Measurements from ENCODE around the gene BMF. TPM values are rescaled to one million over a fixed set of nuclear protein-coding genes. Genes with fewer than 3 reads are reported as not detected.
"Not testable (repeated sequence)": the region's sequence is repeated elsewhere in the genome, so short reads cannot be mapped to it uniquely, and the experiment has no call there.

The BMF gene
- total RNA-seq, 1 donor from 2014 or later, result 20.1 TPM

GRCh38 chr15:40087991-40088928 lies 20.4 kb downstream of the BMF start:
- DNase-seq, result no peak

DNA sequence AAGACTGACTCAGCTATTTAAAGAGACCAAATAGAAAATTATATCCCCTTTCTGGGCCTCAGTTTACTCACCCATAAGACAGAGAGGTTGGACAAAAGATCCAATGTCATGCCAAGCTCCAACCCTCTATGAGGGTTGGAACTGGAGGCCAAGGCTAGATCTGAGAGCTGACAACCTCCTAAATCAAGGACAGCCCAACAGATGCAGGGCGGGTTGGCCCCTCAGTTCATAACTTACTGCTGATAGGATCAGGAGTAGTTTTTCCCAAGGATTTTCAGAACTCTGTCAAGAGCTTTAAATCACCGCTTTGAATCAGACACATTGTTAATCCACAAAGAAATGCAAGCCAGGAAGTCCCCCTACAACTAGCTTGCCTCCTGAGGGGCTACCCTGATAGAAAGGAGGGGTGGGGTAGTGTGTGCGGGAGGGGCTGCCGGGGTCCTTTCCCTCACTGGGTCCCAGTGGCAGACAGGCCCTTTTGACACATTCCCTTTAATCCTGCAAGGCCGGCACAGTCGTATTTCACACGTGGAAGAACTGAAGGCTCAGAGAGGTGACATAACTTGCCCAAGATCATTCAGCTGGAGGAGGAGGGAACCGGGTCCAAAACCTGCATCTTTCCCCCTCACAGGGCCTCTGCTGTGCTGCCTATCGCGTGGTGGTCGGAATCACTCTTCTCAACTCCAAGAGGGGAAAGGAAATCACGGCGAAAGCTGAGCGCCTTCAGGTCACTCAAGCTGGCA lies 21.4 kb downstream of the BMF start:
- no peak for DNase-seq

DNA sequence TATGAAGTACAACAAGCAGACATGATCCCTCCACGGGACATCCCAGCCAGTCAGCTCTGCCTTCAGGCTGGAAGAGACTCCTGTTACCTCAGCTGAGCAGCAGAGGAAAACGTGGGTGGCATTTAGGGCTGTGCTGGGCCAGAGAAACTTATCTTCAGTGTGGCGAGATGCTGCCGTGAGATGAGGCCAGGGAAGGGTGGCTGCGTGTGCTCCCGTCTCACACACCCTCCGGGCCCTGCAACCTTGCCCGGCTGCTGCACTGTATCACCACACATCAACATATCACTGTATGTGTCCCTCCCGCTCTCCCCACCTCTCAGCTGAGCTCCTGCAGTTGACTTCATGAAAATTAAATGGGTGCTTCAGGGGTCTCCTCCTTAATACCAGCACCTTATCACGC lies 23.4 kb downstream of the BMF start:
- DNase-seq, result no peak

DNA sequence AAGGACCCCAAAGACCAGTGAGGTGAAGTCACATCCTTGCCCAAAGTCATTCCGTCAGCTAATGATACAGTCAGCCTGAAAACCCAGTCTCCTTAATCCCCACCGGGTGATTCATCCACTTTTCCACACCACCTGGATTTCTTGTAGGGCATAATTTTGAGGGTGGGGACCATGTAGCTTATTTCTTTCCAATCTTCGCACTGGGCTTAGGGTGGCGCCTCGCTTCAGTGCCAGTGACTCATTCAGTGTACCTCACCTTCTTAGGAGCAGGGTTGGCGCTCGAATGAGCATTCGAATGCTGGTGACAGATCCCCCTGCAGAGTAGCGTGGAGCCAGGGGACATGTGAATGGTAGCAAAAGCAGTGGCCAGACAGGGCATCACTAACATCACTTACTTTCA lies 24.0 kb downstream of the BMF start:
- no peak for DNase-seq

DNA sequence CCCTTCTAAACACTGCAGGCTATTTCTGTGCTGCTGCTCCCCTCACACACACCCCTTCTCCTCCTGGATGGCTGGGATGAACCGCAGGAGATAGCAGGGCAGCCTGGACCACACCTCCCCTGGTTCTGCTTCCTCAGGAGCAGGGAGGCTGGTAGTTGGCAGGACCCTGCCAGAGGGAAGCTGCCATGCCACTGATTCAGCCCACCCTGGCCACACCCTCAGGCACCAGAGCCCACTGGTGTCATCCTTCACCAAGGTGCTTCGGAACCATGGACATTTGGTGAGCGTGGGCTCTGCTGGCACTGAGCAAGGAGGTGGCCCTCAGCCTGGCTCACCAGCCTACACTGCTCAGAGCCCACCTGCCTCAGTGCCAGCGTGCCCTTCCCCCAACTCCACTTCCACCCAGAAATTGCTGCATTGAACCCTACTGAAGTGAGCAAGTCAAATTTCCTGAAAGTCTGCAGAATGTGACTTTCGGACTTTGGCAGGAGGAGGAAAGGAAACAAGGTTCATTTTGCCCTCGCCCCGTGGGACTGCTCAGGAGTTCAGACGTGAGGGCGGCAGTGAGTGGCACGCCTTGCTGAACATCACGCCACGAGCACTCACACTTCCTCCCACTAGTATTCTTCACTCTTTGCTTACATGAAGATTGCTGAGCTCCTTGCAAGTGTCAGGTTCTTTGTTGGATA lies 26.3 kb downstream of the BMF start:
- no peak for DNase-seq

DNA sequence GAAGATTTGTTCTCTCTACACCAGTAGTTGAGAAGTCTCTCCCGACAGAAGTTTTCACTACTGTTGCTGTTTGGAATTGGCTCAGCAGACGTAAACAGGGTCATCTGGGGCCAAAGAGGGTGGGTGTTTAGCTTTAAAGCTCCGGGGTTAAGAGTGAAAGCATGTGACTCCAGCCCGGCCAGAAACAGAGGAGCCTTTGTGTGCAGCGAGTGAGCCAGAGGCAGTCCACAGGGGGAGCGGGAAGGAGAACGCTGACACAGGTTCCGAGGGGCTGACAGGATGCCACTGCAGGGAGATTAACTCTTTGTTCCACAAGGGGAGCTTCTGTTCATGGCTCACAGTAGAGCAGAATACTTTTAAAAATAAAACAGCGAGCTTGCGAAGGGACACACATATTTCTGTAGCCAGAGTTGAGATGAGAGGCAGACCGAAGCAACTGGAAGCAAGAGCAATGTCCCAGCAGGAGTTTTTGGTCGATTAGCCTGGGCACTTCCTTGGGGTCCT lies 26.9 kb downstream of the BMF start:
- peak; percentile 87 for DNase-seq

GRCh38 chr15:40080847-40081246 lies 27.8 kb downstream of the BMF start:
- DNase-seq, result no peak

DNA sequence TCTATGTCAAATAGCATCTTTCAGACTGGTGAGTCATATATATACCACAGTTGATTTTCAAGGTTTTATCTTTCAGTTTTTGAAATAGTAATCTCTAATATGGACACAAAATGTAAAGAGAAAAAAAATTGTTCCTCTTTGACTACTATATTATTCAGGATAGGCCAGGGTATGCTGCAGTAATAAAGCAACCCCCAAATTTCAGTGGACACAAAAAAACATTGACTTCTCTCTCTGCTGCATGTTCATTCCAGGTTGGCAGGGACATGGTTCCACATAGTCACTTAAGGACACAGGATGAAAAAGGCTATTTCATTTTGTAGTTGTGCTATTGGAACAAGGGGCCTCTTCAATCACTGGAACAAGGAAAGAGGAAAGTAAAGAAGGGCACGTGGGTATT lies 28.6 kb downstream of the BMF start:
- DNase-seq, result no peak

DNA sequence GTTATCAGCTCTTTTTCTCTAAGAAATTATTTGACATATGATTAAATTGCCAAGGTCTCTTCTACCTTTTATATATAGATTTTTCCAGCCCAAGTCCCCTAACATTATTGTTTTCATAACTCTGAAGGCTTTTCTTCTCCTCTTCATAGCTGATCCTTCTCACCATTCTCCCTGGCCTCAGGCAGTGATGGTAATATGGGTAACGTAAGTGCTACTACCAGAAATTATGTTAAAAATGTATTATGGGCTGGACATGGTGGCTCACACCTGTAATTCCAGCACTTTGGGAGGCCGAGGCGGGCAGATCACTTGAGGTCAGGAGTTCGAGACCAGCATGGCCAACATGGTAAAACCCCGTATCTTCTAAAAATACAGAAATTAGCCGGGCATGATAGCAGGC lies 29.2 kb downstream of the BMF start:
- DNase-seq, result no peak

- DNase-seq, result no peak
Observed at GRCh38 chr15:40075298-40076044, 33.2 kb downstream of the BMF start.

DNA sequence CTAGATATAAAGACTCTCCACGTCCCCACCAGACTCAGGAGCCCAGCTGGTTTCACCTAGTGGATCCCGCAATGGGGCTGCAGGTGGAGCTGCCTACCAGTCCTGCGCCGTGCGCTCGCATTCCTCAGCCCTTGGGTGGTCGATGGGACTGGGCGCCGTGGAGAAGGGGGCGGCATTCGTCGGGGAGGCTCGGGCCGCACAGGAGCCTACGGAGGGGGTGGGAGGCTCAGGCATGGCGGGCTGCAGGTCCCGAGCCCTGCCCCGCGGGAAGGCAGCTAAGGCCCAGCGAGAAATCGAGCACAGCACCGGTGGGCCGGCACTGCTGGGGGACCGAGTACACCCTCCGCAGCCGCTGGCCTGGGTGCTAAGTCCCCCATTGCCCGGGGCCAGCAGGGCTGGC lies 34.0 kb downstream of the BMF start:
- not testable (repeated sequence) for DNase-seq

DNA sequence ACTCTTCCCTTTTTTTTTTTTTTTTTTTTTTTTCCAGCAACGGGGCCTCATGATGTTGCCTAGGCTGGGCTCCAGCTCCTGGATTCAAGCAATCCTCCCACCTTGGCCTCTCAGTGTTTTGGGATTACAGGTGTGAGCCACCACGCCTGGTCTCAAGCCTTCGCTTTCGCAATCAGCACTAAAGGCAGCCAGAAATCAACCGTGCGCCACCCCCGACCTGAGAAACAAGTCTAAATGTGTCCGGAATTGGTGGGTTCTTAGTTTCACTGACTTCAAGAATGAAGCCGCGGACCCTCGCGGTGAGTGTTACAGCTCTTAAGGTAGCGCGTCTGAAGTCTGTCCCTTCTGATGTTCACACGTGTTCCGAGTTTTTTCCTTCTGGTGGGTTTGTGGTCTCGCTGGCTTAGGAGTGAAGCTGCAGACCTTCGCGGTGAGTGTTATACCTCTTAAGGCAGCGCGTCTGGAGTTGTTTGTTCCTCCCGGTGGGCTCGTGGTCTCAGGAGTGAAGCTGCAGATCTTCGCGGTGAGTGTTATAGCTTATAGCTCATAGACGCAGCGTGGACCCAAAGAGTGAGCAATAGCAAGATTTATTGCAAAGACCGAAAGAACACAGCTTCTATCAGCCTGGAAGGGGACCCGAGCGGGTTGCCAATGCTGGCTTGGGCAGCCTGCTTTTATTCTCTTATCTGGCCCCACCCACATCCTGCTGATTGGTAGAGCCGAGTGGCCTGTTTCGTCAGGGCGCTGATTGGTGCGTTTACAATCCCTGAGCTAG lies 34.8 kb downstream of the BMF start:
- not testable (repeated sequence) for DNase-seq

DNA sequence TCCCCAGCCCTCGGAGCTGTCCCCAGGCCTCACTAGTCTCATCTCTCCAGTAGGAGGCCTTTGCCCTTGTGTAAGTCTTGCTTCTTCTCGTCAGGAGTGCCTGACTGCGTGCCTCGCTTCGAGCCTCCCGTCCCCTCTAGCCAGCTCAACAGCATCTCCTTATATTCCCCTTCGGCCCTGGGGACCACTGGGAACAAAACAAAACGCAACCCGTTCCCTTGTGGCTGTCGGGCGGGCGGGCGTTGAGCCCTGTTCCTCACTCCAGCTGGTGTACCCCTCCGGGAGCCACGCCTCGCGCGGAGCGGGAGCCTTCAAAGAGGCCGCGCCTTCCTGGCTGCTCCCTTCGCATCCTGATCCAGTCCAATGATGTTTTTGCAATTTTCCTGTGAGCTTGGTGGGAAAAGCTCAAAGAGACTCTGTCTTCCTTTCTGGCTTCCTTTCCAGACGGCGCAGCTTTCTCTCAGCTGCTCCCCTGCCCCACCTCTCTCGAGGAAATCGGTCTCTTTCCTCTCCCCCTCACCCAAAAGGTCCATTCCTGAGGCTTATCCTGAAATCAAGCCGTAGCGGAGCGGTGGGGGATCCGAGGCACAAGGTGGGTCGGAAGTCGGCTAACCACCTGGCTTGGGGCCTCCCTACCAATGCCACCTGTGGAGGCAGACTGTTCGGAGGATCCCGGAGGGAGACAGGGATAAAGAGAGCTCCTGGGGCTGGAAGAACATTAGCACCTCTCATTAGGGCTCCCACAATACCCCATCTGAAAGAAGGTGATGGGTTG lies 36.3 kb downstream of the BMF start:
- peak; percentile 56 for DNase-seq

- no peak for DNase-seq
Observed at GRCh38 chr15:40070608-40071218, 38.0 kb downstream of the BMF start.

DNA sequence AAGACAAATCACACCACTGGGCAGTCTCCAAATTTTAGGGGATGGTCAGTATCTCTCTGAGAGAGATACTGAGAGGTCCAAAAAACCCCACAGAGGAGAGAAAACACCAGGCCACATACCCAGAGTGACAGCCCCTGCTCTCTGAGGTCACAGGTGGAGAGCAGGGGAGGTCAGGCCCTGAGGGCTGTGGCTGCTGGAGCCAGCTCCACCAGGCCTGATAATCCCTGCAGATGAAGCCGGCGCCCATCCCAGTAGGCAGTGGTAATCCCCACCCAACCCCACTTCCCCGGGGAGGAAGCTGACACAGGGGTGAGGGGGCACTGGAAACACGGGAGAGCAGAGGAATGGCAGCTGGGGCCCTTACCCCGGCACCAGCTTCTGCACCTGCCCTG lies 38.5 kb downstream of the BMF start:
- DNase-seq, result no peak

- DNase-seq, result peak; percentile 97
Observed at GRCh38 chr15:40069178-40070165, 39.2 kb downstream of the BMF start.

DNA sequence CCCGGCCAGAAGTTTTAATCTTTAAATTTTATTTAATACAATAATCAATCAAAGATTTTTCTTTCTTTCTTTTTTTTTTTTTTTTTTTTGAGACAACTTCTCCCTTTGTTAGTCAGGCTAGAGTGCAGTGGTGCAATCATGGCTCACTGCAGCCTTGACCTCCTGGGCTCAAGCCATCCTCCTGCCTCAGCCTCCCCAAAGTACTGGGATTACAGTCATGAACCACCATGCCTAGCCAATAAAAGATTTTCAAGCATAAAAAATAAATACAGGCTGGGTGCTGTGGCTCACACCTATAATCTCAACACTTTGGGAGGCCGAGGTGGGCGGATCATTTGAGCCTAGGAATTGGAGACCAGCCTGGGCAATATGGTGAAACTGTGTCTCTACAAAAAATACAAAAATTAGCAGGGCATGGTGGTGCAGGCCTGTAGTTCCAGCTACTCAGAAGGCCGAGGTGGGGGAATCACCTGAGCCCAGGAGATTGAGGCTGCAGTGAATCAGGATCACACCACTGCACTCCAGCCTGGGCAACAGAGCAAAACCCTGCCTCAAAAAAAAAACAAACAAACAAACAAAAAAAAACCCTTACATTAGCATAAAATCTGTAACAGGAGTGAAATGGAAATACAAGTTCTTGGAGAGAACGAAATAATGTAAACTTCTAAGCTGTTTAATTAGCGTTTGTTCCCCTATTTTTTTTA lies 40.6 kb downstream of the BMF start:
- no peak for DNase-seq

DNA sequence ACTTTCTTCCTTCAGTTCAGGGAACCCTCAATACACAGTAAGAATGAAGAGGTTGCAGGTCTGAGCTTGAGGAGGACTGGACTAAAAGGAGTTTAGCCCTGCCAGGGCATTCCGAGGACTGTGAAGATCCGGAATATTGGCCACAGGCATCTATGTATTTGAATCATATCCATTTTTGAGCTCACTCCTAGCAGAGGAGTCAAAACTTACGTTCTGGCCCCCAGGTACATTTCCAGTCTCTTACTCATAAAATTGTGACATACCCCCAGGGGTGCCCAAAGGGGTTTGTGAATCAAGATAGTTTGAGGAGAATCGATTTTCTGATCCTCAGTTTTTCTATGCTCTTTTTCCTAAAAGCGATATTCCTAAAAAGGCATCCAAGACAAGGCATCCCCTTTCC lies 42.1 kb downstream of the BMF start:
- DNase-seq, result no peak
